ENCODE data around the gene CLCN4.

DNA sequence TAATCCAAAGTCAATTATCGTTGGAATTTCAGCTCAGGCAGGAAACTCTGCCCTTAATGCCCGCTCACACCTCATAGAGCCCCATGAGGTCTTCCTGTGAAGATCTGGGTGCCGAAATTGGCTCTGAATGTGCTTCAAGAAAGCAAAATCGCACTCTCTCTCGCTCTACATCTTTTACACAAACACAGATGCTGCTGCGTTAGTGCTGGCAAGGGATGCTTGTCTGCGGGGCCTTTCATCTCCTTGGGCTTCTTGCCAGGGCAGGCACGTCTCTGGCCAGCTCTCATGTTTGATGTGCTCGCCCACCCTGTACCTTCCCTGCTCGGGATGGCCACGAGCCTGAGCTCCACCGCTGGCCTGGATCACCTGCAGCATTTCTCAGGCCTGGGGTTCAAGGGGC lies 66.5 kb downstream of the CLCN4 start:
- TF ChIP-seq CTCF (IDR thresholded peaks at IDR 0.05) (no peak), POLR2A (IDR thresholded peaks at IDR 0.05) (no peak)
